Stimulated activated CD4-positive, alpha-beta T cell treated with anti-CD3 and anti-CD28 coated beads, Interleukin-4, amount 100 ng/mL, for 1 hour (primary cell): ENCODE measurements around the gene TOP2A.

Source experiments
- DNase-seq: peaks from one replicate; pipeline ENCODE4 v3.0.0-alpha.2; 2020

Gene TOP2A

DNA sequence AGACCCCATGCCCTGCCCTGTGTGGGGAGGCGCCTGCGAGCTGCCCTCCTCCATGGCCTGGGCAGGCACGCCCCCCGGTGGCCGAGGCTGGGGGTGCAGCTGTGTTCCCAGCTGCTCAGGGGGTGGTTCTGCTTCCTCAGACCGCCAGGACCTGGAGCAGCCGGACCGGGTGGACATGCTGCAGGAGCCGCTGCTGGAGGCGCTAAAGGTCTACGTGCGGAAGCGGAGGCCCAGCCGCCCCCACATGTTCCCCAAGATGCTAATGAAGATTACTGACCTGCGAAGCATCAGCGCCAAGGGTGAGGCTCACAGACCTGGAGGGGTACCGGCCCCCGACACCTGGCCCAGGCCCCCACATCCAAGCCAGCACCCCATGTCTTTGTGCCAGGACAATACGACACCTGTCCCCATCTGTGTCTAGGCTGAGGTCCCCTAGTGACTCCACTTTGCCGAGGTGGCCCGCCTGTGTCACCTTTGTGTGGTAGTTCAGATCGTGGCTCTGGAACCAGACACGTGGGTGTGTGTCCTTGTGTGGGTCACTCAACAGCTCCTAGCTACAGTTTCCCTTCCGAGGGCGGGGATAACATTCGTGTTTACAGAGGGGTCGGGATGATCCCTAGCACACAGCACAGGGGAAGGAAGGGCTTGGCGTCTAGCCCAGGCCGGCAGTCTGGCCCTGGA, 62.4 kb downstream of the TOP2A start:
- peak; percentile 83 for DNase-seq

DNA sequence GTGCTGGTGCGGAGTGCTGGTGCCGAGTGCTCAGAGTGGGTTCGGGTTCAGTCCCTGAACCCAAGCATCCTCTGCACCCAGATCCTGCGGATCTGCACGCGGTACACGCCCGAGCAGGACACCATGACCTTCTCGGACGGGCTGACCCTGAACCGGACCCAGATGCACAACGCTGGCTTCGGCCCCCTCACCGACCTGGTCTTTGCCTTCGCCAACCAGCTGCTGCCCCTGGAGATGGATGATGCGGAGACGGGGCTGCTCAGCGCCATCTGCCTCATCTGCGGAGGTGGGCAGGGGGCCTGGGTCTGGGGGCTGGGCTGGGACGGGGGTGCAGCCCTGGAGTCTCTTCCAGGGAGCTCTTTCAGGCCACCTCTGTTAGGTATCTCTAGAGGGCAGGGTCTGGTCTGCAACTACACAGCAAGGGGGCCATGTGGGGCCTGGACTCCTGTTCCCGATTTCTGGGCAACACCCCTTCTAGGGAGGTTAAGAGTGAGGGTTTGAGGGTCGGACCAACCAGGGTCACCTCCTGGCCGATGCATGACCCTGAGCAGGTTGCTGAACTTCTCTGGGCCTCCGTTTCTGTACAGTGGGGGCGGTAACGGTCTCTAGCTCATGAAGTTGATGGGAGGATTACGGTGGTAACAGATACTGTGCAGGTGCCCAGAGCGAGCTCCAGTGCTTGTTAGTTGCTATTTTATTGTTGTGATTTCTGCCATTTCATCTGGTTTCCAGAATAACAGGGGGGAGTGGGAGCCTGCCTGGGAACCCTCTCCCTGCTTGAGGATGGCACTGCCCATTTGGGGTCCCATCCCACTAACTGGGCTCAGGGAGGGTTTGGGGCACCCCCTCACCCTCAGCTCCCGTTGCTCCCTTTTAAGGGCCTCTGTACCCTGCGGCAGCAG, 63.2 kb downstream of the TOP2A start:
- DNase-seq, result no peak

DNA sequence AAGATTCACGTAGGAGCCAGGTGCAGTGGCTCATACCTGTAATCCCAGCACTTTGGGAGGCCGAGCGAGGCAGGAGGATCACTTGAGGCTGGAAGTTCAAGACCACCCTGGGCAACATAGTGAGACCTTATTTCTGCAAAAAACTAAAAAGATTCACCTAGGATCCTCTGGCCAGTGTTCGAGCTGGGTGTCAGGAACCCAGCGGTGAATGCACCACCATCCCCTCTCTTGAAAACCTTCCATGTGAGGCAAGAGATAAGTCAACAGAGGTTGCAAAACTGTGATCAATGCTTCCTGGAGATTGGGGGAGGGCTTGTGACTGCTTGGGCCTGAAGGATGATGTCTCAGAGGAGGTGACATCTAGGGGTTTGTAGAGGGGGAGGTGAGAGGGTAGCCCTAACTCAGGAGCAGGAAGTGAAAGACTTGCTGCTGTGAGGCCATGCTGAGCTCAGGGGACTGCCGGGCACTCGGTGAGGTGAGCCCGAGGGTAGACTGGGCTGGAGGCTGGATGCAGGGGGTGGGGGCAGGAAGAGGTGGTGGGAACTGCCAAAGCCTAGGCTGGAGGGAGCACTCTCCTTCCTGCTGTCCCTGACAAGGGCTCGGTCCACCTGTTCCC, 64.8 kb downstream of the TOP2A start:
- no peak for DNase-seq

DNA sequence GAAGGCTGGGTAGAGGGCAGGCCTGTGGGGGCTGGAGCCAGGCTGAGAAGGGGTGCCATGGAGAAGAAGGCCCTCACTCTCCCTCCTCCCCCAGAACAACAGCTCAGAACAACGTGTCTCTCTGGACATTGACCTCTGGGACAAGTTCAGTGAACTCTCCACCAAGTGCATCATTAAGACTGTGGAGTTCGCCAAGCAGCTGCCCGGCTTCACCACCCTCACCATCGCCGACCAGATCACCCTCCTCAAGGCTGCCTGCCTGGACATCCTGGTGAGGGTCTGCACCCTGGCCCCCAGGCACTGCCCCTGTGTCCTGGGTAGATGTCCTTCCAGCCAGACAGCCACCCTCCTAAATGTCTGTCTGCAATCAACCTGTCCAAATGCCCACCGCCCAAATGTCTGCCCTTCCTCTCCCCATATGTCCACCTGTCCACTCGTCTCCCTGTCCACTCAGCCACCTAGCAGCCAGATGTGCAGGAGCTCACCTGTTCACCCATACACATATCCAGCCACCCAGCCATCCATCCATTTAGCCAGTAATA, 65.4 kb downstream of the TOP2A start:
- no peak for DNase-seq

DNA sequence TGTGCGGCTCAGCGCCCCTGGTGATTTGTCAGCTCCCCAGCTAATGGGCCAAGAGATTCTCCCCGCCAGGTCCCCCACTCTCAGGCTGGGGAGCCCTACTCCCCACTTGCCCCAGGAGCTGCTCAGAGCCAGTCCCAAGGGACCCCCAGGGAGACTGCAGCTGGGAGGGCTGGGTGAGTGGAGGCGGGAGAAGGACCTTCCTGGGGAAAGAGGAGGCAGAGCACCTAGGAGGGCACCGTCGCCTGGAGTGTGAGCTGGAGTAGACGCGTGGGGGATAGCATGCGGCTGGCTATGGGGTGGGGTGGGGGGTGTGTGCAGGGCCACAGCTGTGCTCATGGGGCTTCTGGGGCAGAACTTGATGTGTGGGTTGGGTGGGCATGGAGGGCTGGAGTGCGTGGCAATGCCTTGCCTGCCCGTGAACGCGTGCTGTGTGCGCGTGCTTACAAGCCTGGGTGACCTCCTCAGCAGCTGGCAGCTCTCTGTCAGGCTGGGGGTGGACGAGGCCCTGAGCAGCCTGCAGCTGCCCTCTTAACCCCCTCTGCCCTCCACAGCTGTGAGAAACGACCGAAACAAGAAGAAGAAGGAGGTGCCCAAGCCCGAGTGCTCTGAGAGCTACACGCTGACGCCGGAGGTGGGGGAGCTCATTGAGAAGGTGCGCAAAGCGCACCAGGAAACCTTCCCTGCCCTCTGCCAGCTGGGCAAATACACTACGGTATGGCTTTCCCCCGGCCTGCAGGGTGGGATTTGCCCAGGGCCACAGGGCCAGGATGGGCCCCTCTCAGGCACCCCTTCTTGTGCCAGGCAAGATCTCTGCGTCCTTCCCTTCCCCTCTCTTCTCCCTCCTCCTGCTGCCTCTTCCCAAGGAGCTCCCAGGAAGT, 66.1 kb downstream of the TOP2A start:
- DNase-seq, result no peak

DNA sequence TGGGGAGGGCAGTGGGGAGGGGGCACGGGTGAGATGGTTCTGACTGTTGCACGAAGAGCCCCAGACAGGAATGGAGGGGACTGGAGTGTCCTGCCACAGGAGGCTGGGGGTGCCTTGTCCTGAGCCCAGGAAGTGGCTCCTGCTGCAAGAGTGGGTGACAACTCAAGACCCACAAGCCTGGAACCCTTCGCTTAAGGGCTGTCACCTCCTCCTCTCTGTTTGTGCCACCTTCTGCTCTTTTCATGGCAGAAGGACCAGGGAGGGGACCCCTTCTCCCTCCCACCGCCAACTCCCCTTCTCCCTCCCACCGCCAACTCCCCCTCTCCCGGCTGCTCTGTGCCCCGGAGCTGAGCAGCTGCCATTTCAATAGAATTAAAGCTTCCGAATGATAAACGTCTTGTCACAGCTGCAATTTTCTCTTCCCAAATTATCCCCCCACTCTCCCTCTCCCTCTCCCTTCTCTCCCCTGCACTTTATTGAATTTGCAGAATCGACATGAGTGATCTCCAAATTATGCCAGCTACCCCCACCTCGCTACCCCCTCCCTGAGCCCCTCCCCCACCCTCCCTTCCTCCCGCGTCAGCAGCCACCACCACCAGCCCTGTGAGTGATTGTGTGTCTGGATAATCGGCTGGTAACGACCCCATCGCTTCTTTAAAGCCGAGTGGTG, 66.9 kb downstream of the TOP2A start:
- DNase-seq, result no peak

DNA sequence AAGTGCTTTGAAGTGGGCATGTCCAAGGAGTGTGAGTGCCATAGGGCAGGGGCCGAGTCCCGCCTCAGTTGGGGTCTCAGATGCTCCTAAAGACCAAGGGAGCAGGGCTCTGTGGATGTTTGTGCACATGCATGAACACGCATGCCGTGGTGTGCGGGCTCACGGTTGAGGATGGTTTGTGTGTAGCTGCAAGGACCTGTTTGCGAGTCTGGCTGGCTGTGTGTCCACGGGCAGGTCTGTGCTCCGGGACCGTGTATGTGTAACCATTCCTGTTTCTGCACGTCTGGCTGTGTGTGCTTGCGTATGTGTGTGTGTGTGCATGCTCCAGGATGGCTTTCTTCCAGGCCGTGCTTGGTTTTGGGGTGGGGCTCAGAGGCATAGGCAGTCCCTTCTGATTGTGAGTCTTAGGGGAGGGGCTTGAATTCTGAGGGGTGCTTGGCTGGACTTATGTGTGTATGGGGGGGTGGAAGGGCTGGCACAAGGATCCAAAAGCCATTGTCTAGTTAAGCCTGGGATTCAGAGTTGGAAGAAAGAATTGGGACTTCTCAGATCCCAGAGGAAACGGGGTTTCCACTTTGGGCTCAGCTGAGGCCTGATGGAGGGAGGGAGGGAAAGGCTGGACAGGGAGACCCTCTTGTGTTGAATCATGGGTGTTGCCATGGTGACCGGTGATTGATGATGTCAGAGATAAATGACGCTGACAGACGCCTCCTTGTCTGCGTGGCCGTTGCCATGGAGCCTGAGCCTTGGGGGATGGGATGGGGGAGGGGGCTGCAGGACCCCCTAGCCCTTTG, 67.6 kb downstream of the TOP2A start:
- DNase-seq, result no peak

DNA sequence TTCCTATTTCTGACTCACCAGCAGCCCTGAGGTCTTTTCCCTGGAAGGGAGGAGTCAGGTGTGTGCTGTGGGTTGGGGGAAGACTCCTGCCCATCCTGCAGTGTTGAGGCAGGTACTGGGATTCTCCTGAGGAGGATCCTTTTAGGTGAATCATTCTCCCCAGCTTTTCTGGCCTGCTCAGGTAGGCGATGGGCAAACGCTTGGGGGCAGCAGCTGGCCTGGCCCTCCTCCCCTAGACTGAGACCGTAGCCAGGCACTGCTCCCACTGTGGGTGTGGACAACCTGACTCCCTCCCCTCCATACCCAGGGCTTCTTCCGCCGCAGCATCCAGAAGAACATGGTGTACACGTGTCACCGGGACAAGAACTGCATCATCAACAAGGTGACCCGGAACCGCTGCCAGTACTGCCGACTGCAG, 68.2 kb downstream of the TOP2A start:
- DNase-seq, result no peak

DNA sequence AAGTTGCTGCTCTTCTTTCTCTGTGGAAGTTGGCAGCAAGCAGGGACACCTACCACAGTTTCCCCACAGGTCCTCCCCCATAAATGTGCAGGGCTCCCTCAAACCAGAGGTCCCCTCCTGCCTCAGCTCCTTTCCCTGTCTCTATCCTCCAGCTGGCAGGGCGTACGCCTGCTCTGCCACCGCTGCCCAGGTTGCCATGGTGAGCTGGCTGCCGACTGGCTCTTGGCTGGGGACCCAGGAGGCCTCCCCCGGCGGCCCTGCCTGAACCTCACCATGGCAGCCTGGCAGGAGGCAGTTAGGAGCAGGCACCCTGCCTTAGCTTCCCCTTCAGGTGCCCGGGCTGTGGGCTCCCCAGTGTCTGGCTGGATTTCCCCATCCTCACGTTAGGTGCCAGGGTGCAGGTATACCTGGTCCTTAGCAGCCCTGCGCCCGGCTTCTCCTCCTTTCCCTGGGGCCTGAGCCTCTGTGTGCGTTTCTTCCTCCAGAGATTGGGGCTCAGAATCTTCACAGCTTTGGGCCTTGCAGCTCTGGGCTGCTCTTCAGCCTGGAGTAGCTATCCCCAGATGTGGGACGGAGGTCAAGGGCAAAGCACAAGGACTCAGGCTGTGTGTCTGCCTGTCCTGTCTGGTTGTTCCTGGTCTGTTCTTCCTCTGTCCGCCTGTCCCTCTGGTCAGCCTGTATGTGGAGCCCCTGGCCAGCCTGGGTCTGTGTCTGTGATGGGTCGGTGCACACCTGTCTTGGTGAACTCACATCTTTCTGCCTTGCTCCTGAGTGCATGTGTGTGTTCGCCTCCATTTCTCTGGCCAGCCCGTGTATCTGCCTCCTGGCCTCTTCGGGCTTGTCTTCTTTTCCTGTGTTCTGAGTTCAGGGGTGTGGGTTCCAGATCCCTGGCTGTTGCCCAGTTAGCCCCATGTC, 68.9 kb downstream of the TOP2A start:
- no peak for DNase-seq

DNA sequence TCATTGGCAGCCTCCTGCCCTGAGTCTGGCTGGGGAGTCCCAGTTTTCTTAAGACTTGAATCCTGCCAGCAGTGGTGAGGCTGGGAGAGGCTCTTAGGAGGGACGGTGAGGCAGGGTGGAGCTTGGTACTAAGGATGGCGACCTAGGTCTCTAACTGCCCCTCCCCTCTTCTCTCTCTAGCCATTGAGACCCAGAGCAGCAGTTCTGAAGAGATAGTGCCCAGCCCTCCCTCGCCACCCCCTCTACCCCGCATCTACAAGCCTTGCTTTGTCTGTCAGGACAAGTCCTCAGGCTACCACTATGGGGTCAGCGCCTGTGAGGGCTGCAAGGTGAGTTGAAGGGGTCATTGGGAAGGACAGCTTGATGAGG, 69.6 kb downstream of the TOP2A start:
- DNase-seq, result no peak

DNA sequence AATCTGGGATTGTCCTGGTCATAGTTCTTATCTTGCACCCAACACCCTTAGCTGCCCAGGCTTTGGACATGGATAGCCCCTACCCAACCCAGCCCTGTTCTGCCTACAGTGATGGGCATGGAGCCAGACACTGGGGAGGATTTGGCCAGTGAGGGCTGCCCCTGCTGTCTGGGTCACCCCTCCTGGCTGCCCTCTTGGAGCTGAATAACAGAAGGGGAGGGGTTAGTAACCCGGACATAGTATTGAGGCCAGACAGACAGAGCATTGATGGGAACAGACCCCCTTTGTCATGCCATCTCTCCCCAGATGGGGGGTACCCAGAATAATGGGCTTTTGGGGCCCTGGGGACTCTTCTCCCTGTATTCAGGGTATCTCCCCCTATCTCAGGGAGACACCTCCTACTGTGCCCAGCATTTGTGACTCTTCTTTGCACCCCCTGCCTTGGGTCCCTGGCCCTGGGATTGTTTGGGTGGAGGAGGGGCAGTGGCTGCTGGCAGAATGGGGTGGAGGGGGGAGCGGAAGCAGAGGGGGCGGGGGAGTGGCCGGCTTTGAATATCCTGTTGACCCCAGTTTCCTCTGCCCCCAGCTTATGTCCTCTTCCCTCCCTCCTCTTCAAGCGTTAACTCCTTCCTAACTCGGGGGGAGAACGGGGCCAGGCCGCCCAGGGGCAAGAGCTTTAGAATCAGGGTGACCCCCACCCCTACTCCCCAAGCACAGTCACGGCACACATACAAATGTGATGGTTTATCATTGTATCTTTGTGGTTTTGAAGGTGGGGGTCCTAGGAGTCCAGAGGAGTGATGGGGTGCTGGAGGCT, 70.2 kb downstream of the TOP2A start:
- no peak for DNase-seq

DNA sequence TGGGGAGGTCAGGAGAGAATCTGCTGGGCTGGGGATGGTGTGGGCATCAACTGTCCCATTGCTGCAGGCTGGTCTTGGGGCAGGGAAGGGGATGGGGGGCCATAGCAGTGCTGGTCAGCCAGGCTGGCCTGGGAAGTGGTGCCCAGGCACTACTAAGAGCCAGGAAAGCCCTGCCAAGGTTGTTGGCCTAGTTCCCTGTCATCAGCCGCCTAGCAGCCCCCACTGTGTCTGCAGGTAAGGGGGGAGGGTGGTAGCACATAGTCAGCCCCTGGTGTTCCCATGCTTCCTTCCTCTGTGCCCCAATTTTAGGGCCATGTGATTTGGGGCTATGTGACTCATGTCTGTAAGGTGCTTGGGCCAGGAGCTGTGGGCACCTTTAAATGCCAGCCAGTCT, 70.9 kb downstream of the TOP2A start:
- no peak for DNase-seq

DNA sequence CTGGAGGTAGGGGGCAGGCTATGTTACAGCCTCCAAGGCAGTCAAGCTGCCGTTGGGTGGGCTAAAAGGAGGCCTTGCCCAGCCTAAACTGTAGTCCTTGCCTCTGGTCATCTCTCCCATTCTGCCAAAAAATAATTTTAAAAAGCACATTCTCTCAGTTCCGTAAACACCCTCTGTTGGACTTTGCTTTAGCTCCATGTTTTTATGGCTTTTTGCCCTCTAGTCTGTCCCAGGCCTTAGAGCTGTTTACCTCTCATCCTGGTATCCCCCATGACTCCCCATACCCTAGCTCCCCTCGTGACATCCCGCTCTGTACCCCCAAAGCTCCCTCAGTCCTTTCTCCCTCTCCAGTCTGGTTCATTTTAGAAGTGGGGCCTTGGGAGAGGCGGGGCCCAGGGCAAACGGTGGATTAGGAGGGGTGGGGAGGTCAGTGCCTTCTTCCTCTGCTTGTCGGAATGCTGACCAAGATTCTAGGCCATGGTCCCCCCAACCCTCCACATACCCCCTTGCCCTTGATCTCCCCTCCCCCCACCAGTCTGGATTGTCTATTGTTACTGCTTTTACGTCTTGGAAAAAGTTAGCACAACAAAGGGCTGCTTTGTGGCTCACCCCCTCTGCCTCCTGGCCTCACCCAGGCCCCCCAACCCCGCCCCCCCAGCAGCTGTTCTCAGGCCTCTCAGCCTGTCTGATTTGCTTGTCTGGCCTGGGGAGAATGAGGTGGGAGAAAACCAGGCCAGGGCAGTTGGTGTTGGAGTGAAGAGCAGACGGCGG, 71.5 kb downstream of the TOP2A start:
- DNase-seq, result no peak

DNA sequence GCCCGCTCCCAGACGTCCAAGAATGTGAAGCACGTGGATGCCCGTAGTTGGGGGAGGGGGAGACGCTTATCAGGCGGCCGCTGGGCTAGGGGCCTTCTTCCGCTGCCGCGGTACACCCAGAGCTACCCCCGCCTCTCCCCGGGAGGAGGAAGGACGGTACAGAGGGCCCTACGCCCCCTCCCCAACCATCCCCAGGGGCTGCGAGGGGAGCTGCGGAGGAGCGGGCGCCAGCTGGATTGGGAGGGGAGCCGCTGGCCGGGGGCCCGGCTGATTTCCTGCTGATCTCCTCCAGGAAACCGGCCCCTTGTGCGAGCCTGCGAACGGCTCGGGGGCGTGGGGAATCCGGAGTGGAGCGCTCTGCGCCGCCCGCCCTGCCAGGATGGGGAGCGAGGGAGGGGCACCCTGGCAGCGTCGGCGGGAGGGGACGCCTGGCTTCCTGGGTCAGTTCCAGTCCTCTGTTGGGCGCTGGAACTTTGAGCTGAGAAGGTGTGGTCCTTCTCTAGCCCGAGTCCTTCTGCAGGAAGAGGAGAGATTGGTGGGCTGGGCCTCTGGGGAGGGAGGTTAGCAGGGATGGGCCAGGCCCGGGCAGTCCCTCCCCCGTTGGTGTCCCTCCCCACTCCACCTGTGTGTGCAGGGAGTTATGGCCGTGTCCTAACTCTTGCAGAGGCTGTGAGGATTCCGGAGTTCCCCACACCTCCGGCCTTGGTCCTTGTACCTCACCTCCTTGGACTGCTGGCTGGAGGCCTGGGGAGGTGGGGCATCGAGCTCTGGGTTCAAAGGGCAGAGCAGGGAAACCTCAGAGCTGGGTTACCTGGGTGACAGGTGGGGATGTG, 72.3 kb downstream of the TOP2A start:
- DNase-seq, result no peak

DNA sequence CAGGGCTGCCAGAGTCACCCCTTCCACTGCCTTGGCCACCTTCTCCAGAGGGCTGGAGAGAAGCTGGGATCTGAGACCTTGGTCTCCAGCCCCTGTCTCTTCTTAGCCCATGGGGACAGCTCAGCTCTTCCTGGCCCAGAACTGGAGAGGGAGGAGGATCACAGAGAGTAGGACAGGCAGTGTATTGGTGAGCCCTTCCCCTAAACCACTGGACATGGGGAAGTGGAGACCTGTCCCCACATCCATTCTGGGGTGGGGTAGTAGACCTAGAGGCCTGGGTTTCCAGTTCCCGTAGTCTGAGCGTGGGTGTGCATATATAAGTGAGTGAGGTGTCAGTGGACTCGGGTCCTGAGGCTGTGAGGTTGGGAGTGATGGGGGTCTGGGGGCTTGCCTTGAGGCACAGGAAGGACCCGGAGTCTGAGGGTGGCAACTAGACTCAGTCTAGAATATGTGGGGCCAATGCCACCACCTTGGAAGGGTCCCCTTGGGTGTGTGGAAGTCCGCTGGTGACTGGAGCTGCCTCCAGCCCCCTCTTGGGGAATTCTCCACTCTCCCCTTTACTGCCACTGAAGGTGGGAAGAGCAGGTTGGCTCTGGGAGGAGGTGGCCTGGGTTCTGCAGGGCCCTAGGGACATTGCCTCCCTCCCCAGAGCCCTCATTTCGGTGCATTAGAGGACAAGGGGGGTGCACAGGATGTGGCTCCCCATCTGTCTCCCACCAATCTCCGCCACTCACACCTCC, 73.1 kb downstream of the TOP2A start:
- DNase-seq, result no peak

DNA sequence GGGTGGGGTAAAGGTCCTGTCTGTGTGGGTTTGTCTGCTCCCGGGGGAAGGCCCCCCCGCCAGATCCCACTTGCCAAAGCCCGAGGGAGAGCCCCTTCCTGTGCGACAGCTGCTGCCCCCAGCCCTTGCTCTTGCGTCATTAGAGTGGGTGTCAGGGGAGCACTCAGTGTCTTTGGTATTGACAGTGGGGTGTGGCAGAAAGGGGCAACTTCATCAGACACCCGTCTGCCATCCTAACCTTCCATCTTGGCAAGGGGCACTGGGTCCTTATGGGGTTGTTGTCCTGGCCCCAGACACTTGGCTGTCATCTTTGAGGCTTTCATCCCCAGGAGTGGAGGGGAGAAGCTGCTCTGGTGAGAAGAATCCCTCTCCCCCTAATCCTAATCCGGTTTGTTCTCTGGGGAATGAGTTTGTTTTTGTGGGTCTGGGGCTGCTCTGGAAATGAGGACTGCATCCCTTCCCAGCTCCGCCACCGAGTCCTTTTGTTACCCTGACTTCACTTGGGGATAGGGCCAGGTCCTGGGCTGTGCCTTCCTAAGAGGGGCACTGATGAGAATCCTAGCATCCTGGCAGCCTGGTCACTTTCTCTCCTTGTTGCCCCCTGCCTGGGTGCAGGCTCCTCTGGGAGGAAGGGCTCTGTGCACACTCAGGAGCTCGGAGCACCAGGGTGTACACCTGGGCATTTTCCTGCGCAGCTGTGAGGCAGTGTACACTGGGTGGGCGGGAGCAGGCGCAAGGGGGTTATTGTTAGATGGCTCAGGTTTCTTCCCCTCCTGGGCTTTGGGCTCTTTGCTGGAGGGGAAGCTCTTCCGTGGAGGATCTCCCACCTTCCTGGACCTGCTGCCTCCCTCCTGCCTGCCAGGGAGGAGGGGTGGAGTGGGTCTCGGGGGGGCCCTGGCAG, 74.2 kb downstream of the TOP2A start:
- DNase-seq, result no peak
